GM13977 (cell line): ENCODE results near the gene IDUA.

Source experiments
- DNase-seq: peaks from one replicate; pipeline ENCODE4 v3.0.0; 2012; ENCODE audit warnings: low spot score
- in situ Hi-C: fragments of 300-500 bp; cut with MboI; formaldehyde crosslinking; loops from one replicate; pipeline ENCODE4 v1.12.0; 2022; ENCODE audit warnings: low sequenced_read_pairs, low pct_unique_long_range_greater_than_20kb, mixed read lengths, inconsistent platforms; ENCODE audit not compliant: unreplicated experiment
- TF ChIP-seq, protein P1 (sequence below): IDR thresholded peaks from 2 replicates; pipeline ENCODE4 v1.5.1; 2012; ENCODE audit warnings: mild to moderate bottlenecking, control low read depth; ENCODE audit not compliant: insufficient read depth; ENCODE audit errors: extremely low read depth, missing control alignments

The IDUA gene

GRCh38 chr4:1031956-1032795 is 45.3 kb downstream of the IDUA start:
- DNase-seq: no peak
- TF ChIP-seq, protein P1, sequence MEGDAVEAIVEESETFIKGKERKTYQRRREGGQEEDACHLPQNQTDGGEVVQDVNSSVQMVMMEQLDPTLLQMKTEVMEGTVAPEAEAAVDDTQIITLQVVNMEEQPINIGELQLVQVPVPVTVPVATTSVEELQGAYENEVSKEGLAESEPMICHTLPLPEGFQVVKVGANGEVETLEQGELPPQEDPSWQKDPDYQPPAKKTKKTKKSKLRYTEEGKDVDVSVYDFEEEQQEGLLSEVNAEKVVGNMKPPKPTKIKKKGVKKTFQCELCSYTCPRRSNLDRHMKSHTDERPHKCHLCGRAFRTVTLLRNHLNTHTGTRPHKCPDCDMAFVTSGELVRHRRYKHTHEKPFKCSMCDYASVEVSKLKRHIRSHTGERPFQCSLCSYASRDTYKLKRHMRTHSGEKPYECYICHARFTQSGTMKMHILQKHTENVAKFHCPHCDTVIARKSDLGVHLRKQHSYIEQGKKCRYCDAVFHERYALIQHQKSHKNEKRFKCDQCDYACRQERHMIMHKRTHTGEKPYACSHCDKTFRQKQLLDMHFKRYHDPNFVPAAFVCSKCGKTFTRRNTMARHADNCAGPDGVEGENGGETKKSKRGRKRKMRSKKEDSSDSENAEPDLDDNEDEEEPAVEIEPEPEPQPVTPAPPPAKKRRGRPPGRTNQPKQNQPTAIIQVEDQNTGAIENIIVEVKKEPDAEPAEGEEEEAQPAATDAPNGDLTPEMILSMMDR: no peak
- in situ Hi-C loops: no loop called here

GRCh38 chr4:1032861-1033260 is 46.0 kb downstream of the IDUA start:
- in situ Hi-C loops: no loop called here
- DNase-seq: no peak
- TF ChIP-seq, protein P1: no peak

DNA sequence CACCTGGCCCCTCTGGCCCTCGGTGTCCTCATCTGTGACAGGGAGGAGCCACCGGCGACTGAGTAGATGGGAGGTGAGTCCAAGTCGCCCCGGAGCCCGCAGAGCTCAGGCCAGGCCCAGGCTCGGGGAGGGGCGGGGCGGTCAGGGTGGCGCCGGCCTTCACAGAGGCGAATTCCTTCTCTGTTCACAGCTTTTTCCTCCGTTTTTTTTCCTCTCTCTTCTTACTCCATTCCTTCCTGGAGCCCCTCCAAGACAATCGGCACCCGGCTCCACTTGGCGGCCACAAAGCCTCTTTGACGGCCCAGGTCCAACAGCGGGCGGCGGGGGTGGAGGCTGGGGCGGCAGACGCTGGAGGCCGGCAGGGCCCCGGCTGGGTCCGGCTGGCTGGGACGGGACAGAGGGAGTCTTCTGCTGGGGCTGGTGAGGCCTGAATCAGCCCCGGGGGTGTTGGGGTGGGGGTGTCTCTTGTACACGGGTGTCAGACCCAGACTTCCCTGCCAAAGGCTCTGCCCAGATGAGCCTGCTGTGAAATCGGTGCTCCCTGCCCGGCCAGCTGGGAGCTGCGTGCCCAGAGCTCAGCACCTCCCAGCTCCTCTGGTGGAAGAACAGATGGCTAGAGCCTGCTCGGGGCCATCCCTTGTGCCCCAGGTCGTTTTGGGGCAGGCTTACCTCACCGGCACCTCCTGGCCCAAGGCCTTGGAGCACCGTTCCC is 47.2 kb downstream of the IDUA start:
- no peak for DNase-seq
- in situ Hi-C loops: no loop called here
- TF ChIP-seq, protein P1: no peak

DNA sequence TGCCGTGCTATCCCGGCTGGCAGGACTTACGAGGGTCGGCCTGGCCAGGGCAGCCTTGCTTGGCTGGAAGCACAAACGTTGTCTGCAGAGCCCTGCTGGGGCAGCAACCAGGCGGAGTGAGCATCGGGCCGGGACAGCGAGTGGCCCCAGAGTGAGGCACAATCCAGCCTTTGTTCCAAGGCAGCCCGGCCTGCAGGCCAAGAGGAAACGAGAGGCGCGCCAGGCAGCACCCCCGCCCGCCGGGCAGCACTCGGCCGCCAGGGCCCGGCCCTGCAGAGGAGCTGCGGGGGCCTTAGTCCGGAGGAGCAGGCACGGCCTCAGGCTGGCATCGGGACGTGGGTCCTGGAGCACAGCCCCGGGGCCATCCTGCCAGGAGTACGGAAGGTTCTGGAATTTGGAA is 48.7 kb downstream of the IDUA start:
- no peak for DNase-seq
- in situ Hi-C loops: no loop called here
- TF ChIP-seq, protein P1: no peak

DNA sequence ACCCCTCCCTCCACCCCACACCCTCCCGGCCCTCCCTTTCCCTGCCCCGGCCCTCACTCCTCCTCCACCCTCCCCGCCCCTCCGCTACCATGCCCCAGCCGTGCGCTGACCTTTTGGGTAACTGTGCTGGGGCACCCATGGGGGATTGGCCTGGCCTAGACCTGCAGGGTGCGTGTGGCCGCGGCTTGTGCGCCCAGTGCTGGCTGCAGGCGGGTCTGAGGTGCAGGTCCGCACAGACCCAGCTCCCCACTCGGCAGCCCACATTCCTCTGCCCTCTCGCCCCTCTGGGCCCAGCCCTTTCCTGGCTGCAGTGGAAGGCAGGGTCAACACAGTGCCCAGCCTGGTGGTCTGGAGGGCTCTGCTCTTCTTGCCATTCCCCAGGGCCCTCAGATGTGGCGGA is 49.3 kb downstream of the IDUA start:
- DNase-seq: no peak
- TF ChIP-seq, protein P1: no peak
- in situ Hi-C loops: no loop called here

- in situ Hi-C loops: no loop called here
- TF ChIP-seq, protein P1: no peak
- no peak for DNase-seq
These were observed 50.3 kb downstream of the IDUA start for GRCh38 chr4:1036976-1037810.
